Measurements from ENCODE around the gene TOM1L2.

GRCh38 chr17:17805575-17805974, 166.6 kb downstream of the TOM1L2 start:
- TF ChIP-seq POLR2A (IDR thresholded peaks at IDR 0.05) = no peak
- TF ChIP-seq CTCF (IDR thresholded peaks at IDR 0.05) = no peak

Data from lower leg skin (tissue), 3 donors.